H1 (cell line): ENCODE measurements around the gene DMWD. TPM values are rescaled to one million over a fixed set of nuclear protein-coding genes. Genes with fewer than 3 reads are reported as not detected.

Experiments
- HDAC2 ChIP-seq, 2 experiments: fragments of 300-600 bp in 1 of 2; sonication (generic) in 1 of 2; IDR thresholded peaks; 2 replicates each; pipeline ENCODE4 v1.6.1; 2011 to 2012; ENCODE audit warnings: low read depth in 2 of 2, low read length in 2 of 2, mild to moderate bottlenecking in 2 of 2, moderate library complexity in 2 of 2, borderline replicate concordance in 1 of 2, inconsistent platforms in 1 of 2
- SP1 ChIP-seq: IDR thresholded peaks from 2 replicates; pipeline ENCODE4 v1.6.1; 2011; ENCODE audit warnings: low read depth, low read length
- SP4 ChIP-seq: IDR thresholded peaks from 2 replicates; pipeline ENCODE4 v1.6.1; 2012; ENCODE audit warnings: low read length, inconsistent platforms
- ZNF274 ChIP-seq: IDR thresholded peaks from 2 replicates; pipeline ENCODE4 v1.7.0; 2012; ENCODE audit warnings: low read length, borderline replicate concordance; ENCODE audit errors: extremely low read depth
- polyA plus RNA-seq, 7 experiments: library from polyadenylated mRNA; depleted of rRNA in 3 of 7; stranded (reverse) in 5 of 7; unstranded in 2 of 7; fragments of >200 nt in 5 of 7; fragments of 200-250 nt in 2 of 7; gene quantifications; 1 replicate in 5 of 7; 2 replicates in 1 of 7; 4 replicates in 1 of 7; pipeline versions ENCODE4 v1.2.1 to v1.2.3, GENCODE V29; 2011 to 2013; ENCODE audit warnings: missing spikeins in 2 of 7, mixed read lengths in 2 of 7
- total RNA-seq: library from RNA; stranded (reverse); fragmentation: NEBNext Ultra II Directional; extraction: Animal tissue kit (Norgen Biotek cat#: 25700); gene quantifications from 2 replicates; pipeline ENCODE4 v1.2.1, GENCODE V29; 2021

DMWD gene
- total and polyA plus RNA-seq, 2 of the 8 experiments (the other 6 are each of a cell fraction or from before 2014, with no cell fraction given), result 13.6 to 41.0 TPM

DNA sequence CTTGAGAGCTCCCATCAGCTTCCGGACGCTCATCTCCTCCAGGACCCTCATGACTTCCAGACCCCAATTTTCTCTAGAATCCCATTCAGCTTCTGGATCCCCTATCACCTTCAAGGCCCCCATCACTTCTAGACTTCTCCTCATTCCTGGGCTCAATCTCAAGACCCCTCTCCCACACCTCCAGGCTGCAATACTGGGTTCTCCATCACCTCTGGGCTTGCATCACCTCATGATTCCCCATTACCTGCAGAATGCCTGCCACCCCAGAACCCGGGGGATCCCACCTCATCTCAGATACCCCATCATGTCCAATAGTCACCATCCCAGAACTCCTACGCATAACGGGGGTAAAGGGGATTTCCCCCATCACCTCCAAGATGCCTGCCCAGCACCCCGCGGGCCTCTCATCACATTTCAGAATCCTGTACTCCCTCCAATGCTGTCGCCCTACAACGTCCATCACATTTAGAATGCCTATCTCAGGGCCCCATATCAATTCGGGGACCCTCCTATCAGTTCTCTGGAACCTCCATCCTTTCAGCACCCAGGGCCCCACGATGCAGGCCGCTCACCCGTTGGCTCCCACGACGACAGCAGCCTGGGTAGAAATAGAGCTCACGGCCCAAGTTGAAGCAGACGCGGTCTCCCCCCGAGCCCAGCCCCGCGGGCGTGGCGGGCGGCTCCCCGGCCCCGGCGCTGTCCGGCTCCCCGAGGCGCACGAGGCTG lies 738 bp downstream of the DMWD start (continued):
- TF ChIP-seq HDAC2 (IDR thresholded peaks at IDR 0.05; ENCODE audit: borderline replicate concordance in 1 of 2, low read depth in 2 of 2, low read length in 2 of 2) (no peak), SP4 (no peak), ZNF274 (no peak), SP1 (no peak)
